ENCODE measurements around the gene SPAG7.

GRCh38 chr17:5014357-5014756 lies 46.7 kb upstream of the SPAG7 start:
- TF ChIP-seq CTCF (IDR thresholded peaks at IDR 0.05) (no peak), POLR2A (IDR thresholded peaks at IDR 0.05) (no peak), POLR2AphosphoS5 (IDR thresholded peaks at IDR 0.05) (no peak)

All from breast epithelium (tissue), 3 donors.